K562 (cell line): ENCODE data around the gene HARS1. TPM values are rescaled to one million over a fixed set of nuclear protein-coding genes. Genes with fewer than 3 reads are reported as not detected.
A peak's percentile ranks its signal among the peaks of the same experiment; 100 is the strongest.

Experiments
- AFF4 ChIP-seq: sonication (generic); formaldehyde crosslinking; IDR thresholded peaks from 2 replicates; pipeline ENCODE4 v1.8.0; 2023; ENCODE audit warnings: mild to moderate bottlenecking, missing genetic modification reagents
- COPS2 ChIP-seq: fragments of 450-650 bp; conservative IDR thresholded peaks from 2 replicates; pipeline ENCODE4 v1.6.1; 2016; ENCODE audit warnings: mild to moderate bottlenecking, moderate library complexity
- CREM ChIP-seq: IDR thresholded peaks from 2 replicates; pipeline ENCODE4 v1.6.1; 2014; ENCODE audit warnings: antibody characterized with exemption, low read depth
- HCFC1 ChIP-seq: IDR thresholded peaks from 2 replicates; pipeline ENCODE4 v1.6.1; 2012; ENCODE audit warnings: low read depth, low read length, improper control_type of control experiment
- KAT7 ChIP-seq: sonication (generic); formaldehyde crosslinking; IDR thresholded peaks from 2 replicates; pipeline ENCODE4 v1.8.0; 2022; ENCODE audit warnings: missing genetic modification reagents, mild to moderate bottlenecking, borderline replicate concordance
- KLF13 ChIP-seq: fragments of 450-650 bp; IDR thresholded peaks from 2 replicates; pipeline ENCODE4 v1.6.1; 2016; ENCODE audit warnings: missing genetic modification characterization, low read depth, mild to moderate bottlenecking, missing compliant biosample characterization, moderate library complexity, borderline replicate concordance
- KLF16 ChIP-seq: IDR thresholded peaks from 2 replicates; pipeline ENCODE4 v1.6.1; 2016; ENCODE audit warnings: antibody characterized with exemption
- MCM3 ChIP-seq: fragments of 450-650 bp; IDR thresholded peaks from 2 replicates; pipeline ENCODE4 v1.6.1; 2016
- RBBP5 ChIP-seq: fragments of 200-600 bp; sonication (generic); IDR thresholded peaks from 2 replicates; pipeline ENCODE4 v1.6.1; 2012; ENCODE audit warnings: borderline replicate concordance, mild to moderate bottlenecking, low read length, control low read depth, inconsistent platforms; ENCODE audit not compliant: insufficient read depth, poor library complexity, severe bottlenecking
- SAFB2 ChIP-seq: fragments of 200-400 bp; formaldehyde crosslinking; IDR thresholded peaks from 2 replicates; pipeline ENCODE4 v1.6.1; 2018; ENCODE audit warnings: borderline replicate concordance, low read length, low read depth, moderate library complexity; ENCODE audit not compliant: severe bottlenecking
- SAP30 ChIP-seq: fragments of 200-600 bp; sonication (generic); IDR thresholded peaks from 2 replicates; pipeline ENCODE4 v1.6.1; 2012; ENCODE audit warnings: borderline replicate concordance, low read depth, mild to moderate bottlenecking, moderate library complexity, low read length, control low read depth, inconsistent platforms; ENCODE audit not compliant: insufficient read depth, poor library complexity, severe bottlenecking
- TAL1 ChIP-seq: fragments of 450-650 bp; IDR thresholded peaks from 2 replicates; pipeline ENCODE4 v1.6.1; 2016; ENCODE audit warnings: mild to moderate bottlenecking
- TOE1 ChIP-seq, 2 experiments: fragments of 450-650 bp in 1 of 2; sonication (generic) in 1 of 2; formaldehyde crosslinking in 1 of 2; IDR thresholded peaks; 2 replicates each; pipeline versions ENCODE4 v1.7.1 to v1.8.0; 2016 to 2022; ENCODE audit warnings: borderline replicate concordance in 2 of 2, mild to moderate bottlenecking in 2 of 2, antibody characterized with exemption in 1 of 2, inconsistent platforms in 1 of 2, low read depth in 1 of 2, missing genetic modification reagents in 1 of 2, moderate library complexity in 1 of 2
- VEZF1 ChIP-seq: fragments of 200-800 bp; sonication (Bioruptor generic); IDR thresholded peaks from 2 replicates; pipeline ENCODE4 v1.6.1; 2017; ENCODE audit warnings: missing genetic modification characterization, missing compliant biosample characterization
- ZBED1 ChIP-seq: IDR thresholded peaks from 2 replicates; pipeline ENCODE4 v1.6.1; 2014
- ZNF121 ChIP-seq: sonication (generic); formaldehyde crosslinking; conservative IDR thresholded peaks from 2 replicates; pipeline ENCODE4 v1.8.0; 2022; ENCODE audit warnings: missing genetic modification reagents
- ZNF41 ChIP-seq: fragments of 250-450 bp; sonication (Bioruptor Pico); conservative IDR thresholded peaks from 2 replicates; pipeline ENCODE4 v1.4.0; 2020; ENCODE audit warnings: mild to moderate bottlenecking
- ZNF584 ChIP-seq: fragments of 200-800 bp; sonication (Bioruptor generic); IDR thresholded peaks from 2 replicates; pipeline ENCODE4 v1.6.1; 2016; ENCODE audit warnings: low read depth, mild to moderate bottlenecking, missing genetic modification characterization, missing compliant biosample characterization
- ZNF707 ChIP-seq: fragments of 250-450 bp; sonication (Bioruptor Pico); conservative IDR thresholded peaks from 2 replicates; pipeline ENCODE4 v1.8.0; 2022; ENCODE audit warnings: inconsistent platforms, mild to moderate bottlenecking, moderate library complexity
- ZNF766 ChIP-seq: fragments of 200-800 bp; sonication (Bioruptor generic); conservative IDR thresholded peaks from 2 replicates; pipeline ENCODE4 v1.6.1; 2016; ENCODE audit warnings: missing genetic modification characterization, missing compliant biosample characterization
- ZNF778 ChIP-seq: fragments of 450-650 bp; formaldehyde crosslinking; IDR thresholded peaks from 2 replicates; pipeline ENCODE4 v1.4.0; 2020; ENCODE audit warnings: mild to moderate bottlenecking, moderate library complexity
- polyA plus RNA-seq, 8 experiments: library from polyadenylated mRNA; depleted of rRNA in 4 of 8; stranded (reverse) in 5 of 8; unstranded in 3 of 8; fragments of >200 nt; fragmentation: Nextera tagmentation in 2 of 8; fragmentation: Illumina TruSeq in 1 of 8; extraction: Ambion mirVana in 2 of 8; extraction: Trizol in 1 of 8; gene quantifications; 2 replicates each; pipeline versions ENCODE4 v1.2.1 to v1.2.3, GENCODE V29; 2011 to 2014; ENCODE audit warnings: inconsistent platforms in 1 of 8, missing spikeins in 1 of 8
- total RNA-seq, 7 experiments: library from RNA; depleted of rRNA in 6 of 7; stranded (reverse); fragments of >200 nt in 6 of 7; fragmentation: Illumina TruSeq in 2 of 7; extraction: Trizol in 2 of 7; gene quantifications; 2 replicates each; pipeline versions ENCODE4 v1.2.1 to v1.2.3, GENCODE V29; 2011 to 2021; ENCODE audit warnings: low replicate concordance in 1 of 7

The HARS1 gene
- total and polyA plus RNA-seq, 9 of the 15 experiments (the other 6 are each of a cell fraction or from before 2014, with no cell fraction given): 13.5 to 88.5 (median 75.2) TPM

GRCh38 chr5:140710899-140711552, 19.9 kb upstream of the HARS1 start (continued):
- TF ChIP-seq ZNF41 (CRISPR knock-in tag): peak; percentile 56; the same call in 1 of the 2 replicates
- no peak for TF ChIP-seq ZNF707 (CRISPR knock-in tag)
- no peak for TF ChIP-seq COPS2
- no peak for TF ChIP-seq HCFC1
- TF ChIP-seq CREM: peak; percentile 97
- no peak for TF ChIP-seq ZNF584
- 0 out of 2 replicates have a peak, but pooled peaks have one; percentile 4 for TF ChIP-seq TAL1
- peak; percentile 44; the same call in 1 of the 2 replicates for TF ChIP-seq VEZF1 (CRISPR knock-in tag)
- no peak for TF ChIP-seq ZBED1
- 0 out of 2 replicates have a peak, but pooled peaks have one; percentile 72 for TF ChIP-seq AFF4
- TF ChIP-seq RBBP5: peak; percentile 67
- no peak for TF ChIP-seq MCM3
- TF ChIP-seq KLF13 (tag): peak; percentile 83
- no peak; the same call in 1 of the 2 replicates for TF ChIP-seq KAT7 (CRISPR knock-in tag)
- peak; percentile 78 for TF ChIP-seq ZNF766
- no peak for TF ChIP-seq SAP30
- no peak for TF ChIP-seq SAFB2
- TF ChIP-seq ZNF778 (CRISPR knock-in tag): no peak
- no peak for TF ChIP-seq ZNF121 (CRISPR knock-in tag)
- peak; percentile 44; the same call in 1 of the 2 replicates for TF ChIP-seq TOE1 (IDR thresholded peaks at IDR 0.05; ENCODE audit: borderline replicate concordance)
- no peak for TF ChIP-seq TOE1 (CRISPR knock-in tag; IDR thresholded peaks at IDR 0.05; ENCODE audit: borderline replicate concordance, low read depth)
- TF ChIP-seq KLF16: no peak
